ENCODE measurements around the gene CNN2.

The CNN2 gene

DNA sequence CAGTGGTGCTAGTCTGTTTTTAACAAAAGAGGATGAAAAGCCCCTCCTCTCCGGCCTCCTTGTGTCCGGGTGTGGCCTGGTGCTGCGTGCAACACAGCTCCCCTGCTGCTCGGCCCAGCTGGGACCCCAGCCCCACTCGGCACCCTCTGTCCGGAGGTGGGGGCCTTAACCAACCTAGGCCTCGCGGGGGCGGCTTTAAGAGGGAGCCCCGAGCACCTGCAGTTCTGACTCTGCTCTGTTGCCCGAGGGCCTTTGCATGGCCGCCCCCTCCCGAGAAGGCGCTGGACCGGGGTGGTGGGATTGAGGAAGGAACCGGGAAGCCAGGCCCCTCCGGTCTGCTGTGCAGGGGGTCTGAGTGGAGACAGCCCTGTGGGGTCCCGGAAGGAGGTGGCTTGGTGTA, 31.9 kb upstream of the CNN2 start:
- no peak for DNase-seq (ENCODE audit: extremely low spot score)
- POLR2A ChIA-PET: interaction anchor here (0.9 kb wide), 1 partner anchor 274 kb away, joined by 3 read pairs; the partner anchor contains the start of gene CIRBP
- no peak for TF ChIP-seq HDGF (IDR thresholded peaks at IDR 0.05; ENCODE audit: borderline replicate concordance)
- no peak for TF ChIP-seq NFRKB (IDR thresholded peaks at IDR 0.05)
- no peak for TF ChIP-seq CTBP1 (IDR thresholded peaks at IDR 0.05; ENCODE audit: borderline replicate concordance)
- TF ChIP-seq ARNT (IDR thresholded peaks at IDR 0.05): no peak
- no peak for TF ChIP-seq LEF1 (IDR thresholded peaks at IDR 0.05; ENCODE audit: borderline replicate concordance)
- TF ChIP-seq BHLHE40 (IDR thresholded peaks at IDR 0.05; ENCODE audit: borderline replicate concordance): no peak
- CTCF ChIA-PET: no interaction called here

DNA sequence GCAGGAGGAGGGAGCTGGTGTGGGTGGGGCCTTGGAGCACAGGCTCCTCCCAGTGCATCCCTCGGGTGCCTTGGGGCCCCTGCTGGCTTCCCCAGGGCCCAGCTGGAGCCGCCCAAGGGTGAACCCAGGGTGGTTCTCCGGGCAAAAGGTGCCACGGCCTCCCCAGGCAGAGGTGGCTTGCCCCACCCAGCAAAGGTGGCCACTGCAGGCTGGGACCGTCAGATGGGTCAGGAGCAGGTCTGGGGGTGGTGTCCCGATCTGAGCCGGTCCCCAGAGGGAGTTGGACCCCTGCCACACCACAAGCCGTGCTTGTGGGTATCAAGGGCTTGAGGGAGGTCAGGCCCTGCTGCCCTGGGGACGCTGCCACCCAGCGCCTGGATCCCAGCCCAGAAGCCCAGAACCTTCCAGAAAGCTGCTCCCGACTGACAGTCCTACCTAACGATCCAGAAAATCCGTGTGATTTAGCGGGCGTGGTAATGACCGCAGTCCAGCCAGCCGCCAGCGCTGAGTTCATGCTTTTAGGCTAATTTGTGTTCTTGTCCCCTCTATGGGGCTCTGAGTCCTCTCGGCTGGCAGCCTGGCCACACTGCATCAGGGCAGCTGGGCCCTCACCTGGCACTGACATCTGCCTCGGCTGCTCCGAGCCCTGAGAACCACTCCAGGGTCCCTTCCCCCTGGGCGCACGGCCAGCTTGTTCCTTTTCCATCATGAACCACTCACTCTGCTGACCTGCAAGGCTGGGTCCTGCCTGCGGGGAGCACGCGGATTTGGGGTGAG, 31.2 kb upstream of the CNN2 start:
- ChIA-PET POLR2A (interaction anchor here (0.9 kb wide), 1 partner anchor 274 kb away, joined by 3 read pairs; the partner anchor contains the start of gene CIRBP), CTCF (interaction anchor here (0.6 to 1.5 kb wide), 2 partner anchors 10 to 11 kb away, joined by 3 to 6 read pairs; partner anchors contain the start of gene WDR18)
- DNase-seq (ENCODE audit: extremely low spot score): no peak
- no peak for TF ChIP-seq BHLHE40 (IDR thresholded peaks at IDR 0.05; ENCODE audit: borderline replicate concordance)
- TF ChIP-seq FOXM1 (IDR thresholded peaks at IDR 0.05; ENCODE audit: borderline replicate concordance): no peak
- no peak for TF ChIP-seq ARNT (IDR thresholded peaks at IDR 0.05)
- no peak for TF ChIP-seq LEF1 (IDR thresholded peaks at IDR 0.05; ENCODE audit: borderline replicate concordance)
- no peak for TF ChIP-seq NFRKB (IDR thresholded peaks at IDR 0.05)
- no peak for TF ChIP-seq FOXK2 (IDR thresholded peaks at IDR 0.05)

DNA sequence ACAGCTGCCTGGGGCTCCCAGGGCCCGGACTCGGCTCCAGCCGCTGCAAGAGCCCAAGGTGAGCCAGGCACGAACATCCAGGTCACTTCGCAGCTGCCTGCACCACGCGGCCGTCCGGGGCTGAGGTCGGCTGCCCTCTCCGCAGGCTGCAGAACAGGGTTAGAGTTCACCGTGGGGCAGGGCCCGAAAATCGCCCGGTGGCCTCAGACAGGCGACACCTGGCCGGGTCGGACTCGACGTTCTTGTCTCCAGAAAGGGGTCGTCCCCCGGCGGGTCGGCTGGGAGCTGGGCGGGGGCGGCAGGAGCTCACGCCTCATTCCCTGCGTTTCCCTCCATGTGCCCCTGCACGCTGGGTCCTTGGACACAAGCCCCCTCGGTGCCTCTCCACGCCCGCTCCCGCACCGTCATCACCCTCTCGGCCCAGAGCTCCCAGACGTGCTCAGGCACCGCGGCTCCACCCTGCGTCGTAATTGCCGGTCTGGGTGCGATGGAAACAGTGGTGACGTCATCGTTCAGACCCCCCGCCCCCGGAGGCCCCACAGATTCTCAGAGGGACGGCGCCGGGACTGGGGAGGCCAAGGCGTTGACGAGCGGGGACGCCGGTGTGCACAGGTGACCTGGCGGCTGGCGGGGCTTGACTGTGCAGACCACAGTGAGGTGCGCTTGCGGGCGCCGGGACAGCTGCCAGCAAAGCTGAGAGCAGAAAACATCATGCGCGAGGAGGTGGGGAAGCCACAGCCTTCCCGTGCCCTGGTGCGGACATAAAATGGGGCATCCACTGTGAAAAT, 30.2 kb upstream of the CNN2 start:
- TF ChIP-seq L3MBTL2 (conservative IDR thresholded peaks at IDR 0.05) (no peak), FOXM1 (IDR thresholded peaks at IDR 0.05; ENCODE audit: borderline replicate concordance) (no peak), HDGF (IDR thresholded peaks at IDR 0.05; ENCODE audit: borderline replicate concordance) (no peak), FOXA1 (IDR thresholded peaks at IDR 0.05) (no peak), SUZ12 (IDR thresholded peaks at IDR 0.05) (no peak), ARNT (IDR thresholded peaks at IDR 0.05) (no peak), NFRKB (IDR thresholded peaks at IDR 0.05) (no peak), BHLHE40 (IDR thresholded peaks at IDR 0.05; ENCODE audit: borderline replicate concordance) (no peak), ZNF384 (IDR thresholded peaks at IDR 0.05) (no peak), ELF4 (IDR thresholded peaks at IDR 0.05) (no peak), CTBP1 (IDR thresholded peaks at IDR 0.05; ENCODE audit: borderline replicate concordance) (no peak)
- TF ChIP-seq, protein P1, sequence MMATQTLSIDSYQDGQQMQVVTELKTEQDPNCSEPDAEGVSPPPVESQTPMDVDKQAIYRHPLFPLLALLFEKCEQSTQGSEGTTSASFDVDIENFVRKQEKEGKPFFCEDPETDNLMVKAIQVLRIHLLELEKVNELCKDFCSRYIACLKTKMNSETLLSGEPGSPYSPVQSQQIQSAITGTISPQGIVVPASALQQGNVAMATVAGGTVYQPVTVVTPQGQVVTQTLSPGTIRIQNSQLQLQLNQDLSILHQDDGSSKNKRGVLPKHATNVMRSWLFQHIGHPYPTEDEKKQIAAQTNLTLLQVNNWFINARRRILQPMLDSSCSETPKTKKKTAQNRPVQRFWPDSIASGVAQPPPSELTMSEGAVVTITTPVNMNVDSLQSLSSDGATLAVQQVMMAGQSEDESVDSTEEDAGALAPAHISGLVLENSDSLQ (IDR thresholded peaks at IDR 0.05): no peak
- peak; percentile 34 for DNase-seq (ENCODE audit: extremely low spot score)
- CTCF ChIA-PET: interaction anchor here (0.5 to 1.5 kb wide), 2 partner anchors 12 to 34 kb away, joined by 3 to 6 read pairs; partner anchors contain the start of gene WDR18
- POLR2A ChIA-PET: interaction anchor here (1.0 kb wide), 1 partner anchor 273 kb away, joined by 4 read pairs; the partner anchor contains the start of gene CIRBP

- TF ChIP-seq BHLHE40 (IDR thresholded peaks at IDR 0.05; ENCODE audit: borderline replicate concordance) (no peak), SUZ12 (IDR thresholded peaks at IDR 0.05) (no peak), CTBP1 (IDR thresholded peaks at IDR 0.05; ENCODE audit: borderline replicate concordance) (no peak), HDGF (IDR thresholded peaks at IDR 0.05; ENCODE audit: borderline replicate concordance) (no peak), FOXK2 (IDR thresholded peaks at IDR 0.05) (no peak)
- ChIA-PET POLR2A (interaction anchor here (1.1 kb wide), 1 partner anchor 13 kb away, joined by 5 read pairs; no protein-coding TSS in a partner anchor), CTCF (interaction anchor here (0.6 kb wide), 1 partner anchor 74 kb away, joined by 3 read pairs; no protein-coding TSS in a partner anchor)
- no peak for DNase-seq (ENCODE audit: extremely low spot score)
These were observed 28.3 kb upstream of the CNN2 start for GRCh38 chr19:998064-998463.

DNA sequence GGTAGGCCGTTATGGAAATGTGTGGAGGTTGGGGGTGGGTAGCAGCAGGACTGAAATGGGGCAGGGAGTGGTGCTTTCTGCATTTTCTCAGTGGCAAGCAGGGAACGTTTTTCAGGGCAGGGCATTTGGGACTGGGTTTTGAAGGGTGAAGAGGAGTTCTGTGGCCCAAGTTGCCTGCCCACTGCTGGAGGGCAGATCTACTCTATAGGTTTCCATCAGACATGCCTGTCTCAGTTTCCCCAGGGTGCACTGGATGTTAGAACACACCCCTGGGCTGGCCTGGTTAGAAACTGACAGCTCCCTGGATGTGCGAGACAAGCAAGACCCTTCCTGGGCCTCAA, 27.1 kb upstream of the CNN2 start:
- CTCF ChIA-PET: interaction anchor here (0.6 kb wide), 1 partner anchor 104 kb away, joined by 5 read pairs; no protein-coding TSS in a partner anchor
- POLR2A ChIA-PET: no interaction called here

DNA sequence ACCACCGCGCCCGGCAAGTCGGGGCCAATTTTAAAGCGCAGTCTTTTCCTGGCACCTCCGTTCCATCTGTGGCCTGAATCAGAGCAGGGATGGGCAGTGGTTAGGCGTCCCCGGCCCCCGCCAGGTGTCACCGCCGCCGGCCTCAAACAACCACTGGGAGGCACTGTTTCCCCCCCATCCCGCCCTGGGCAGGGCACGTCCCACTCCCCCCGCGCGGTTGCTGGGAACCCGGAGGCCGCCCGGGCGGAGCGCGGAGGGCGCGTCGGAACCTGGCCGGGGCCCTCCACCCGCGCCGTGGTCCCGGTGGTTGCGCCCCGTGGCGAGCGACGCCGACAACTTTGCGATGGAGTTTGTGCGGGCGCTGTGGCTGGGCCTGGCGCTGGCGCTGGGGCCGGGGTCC, 26.3 kb upstream of the CNN2 start, which contains the start of gene GRIN3B:
GRIN3B (plus strand) TSS at position 325 of the 400 bp plus-strand sequence; CDS start at position 344, 19 bp downstream.
- no peak for TF ChIP-seq FOXK2 (IDR thresholded peaks at IDR 0.05)
- no peak for TF ChIP-seq HDGF (IDR thresholded peaks at IDR 0.05; ENCODE audit: borderline replicate concordance)
- no peak for TF ChIP-seq FOXA1 (IDR thresholded peaks at IDR 0.05)
- TF ChIP-seq TARDBP (IDR thresholded peaks at IDR 0.05): no peak
- TF ChIP-seq CTBP1 (IDR thresholded peaks at IDR 0.05; ENCODE audit: borderline replicate concordance): no peak
- TF ChIP-seq FOXM1 (IDR thresholded peaks at IDR 0.05; ENCODE audit: borderline replicate concordance): no peak
- TF ChIP-seq LEF1 (IDR thresholded peaks at IDR 0.05; ENCODE audit: borderline replicate concordance): no peak
- no peak for TF ChIP-seq ARNT (IDR thresholded peaks at IDR 0.05)
- TF ChIP-seq, protein P1 (IDR thresholded peaks at IDR 0.05): no peak
- no peak for TF ChIP-seq L3MBTL2 (conservative IDR thresholded peaks at IDR 0.05)
- TF ChIP-seq NFRKB (IDR thresholded peaks at IDR 0.05): no peak
- no peak for TF ChIP-seq BHLHE40 (IDR thresholded peaks at IDR 0.05; ENCODE audit: borderline replicate concordance)
- no peak for TF ChIP-seq ELF4 (IDR thresholded peaks at IDR 0.05)
- no peak for TF ChIP-seq SP1 (IDR thresholded peaks at IDR 0.05)
- TF ChIP-seq SUZ12 (IDR thresholded peaks at IDR 0.05): no peak
- TF ChIP-seq ZNF384 (IDR thresholded peaks at IDR 0.05): no peak
- DNase-seq (ENCODE audit: extremely low spot score): peak; percentile 83
- CTCF ChIA-PET: interaction anchor here (1.1 kb wide), 1 partner anchor 26 kb away, joined by 5 read pairs; no protein-coding TSS in a partner anchor
- POLR2A ChIA-PET: no interaction called here

More for the DNA sequence above, 27.1 kb upstream of the CNN2 start:
- DNase-seq (ENCODE audit: extremely low spot score): no peak
- TF ChIP-seq NFRKB (IDR thresholded peaks at IDR 0.05) (no peak), ZNF384 (IDR thresholded peaks at IDR 0.05) (no peak), ELF4 (IDR thresholded peaks at IDR 0.05) (no peak), TARDBP (IDR thresholded peaks at IDR 0.05) (no peak), FOXA1 (IDR thresholded peaks at IDR 0.05) (no peak), LEF1 (IDR thresholded peaks at IDR 0.05; ENCODE audit: borderline replicate concordance) (no peak), CTBP1 (IDR thresholded peaks at IDR 0.05; ENCODE audit: borderline replicate concordance) (no peak), FOXK2 (IDR thresholded peaks at IDR 0.05) (no peak), SP1 (IDR thresholded peaks at IDR 0.05) (no peak), ARNT (IDR thresholded peaks at IDR 0.05) (no peak), L3MBTL2 (conservative IDR thresholded peaks at IDR 0.05) (no peak), FOXM1 (IDR thresholded peaks at IDR 0.05; ENCODE audit: borderline replicate concordance) (no peak), SUZ12 (IDR thresholded peaks at IDR 0.05) (no peak)
